ENCODE measurements around the gene GGT1. TPM values are rescaled to one million over a fixed set of nuclear protein-coding genes. Genes with fewer than 3 reads are reported as not detected.
"Not testable (repeated sequence)": the region's sequence is repeated elsewhere in the genome, so short reads cannot be mapped to it uniquely, and the experiment has no call there.

Gene GGT1
- total RNA-seq, 1 experiment from 2014 or later = 0.63 TPM

DNA sequence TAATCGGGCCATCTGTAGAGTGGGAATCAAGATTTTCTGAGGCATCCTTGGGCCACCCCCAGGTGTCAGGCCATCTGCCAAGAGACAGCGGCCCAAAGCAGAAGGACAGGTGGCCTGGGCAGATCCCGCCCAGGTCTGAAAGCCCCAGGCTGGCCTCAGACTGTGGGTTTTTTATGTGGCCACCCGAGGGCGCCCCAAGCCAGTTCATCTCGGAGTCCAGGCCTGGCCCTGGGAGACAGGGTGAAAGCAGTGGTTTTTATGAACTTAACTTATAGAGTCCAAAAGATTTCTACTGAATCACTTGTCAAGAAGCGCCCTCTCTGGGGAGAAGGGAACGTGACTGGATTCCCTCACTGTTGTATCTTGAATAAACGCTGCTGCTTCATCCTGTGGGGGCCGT lies 47.9 kb downstream of the GGT1 start:
- H3K9me3 Mint-ChIP-seq (ENCODE audit: unreplicated experiment); H3K27me3 Mint-ChIP-seq (ENCODE audit: insufficient read depth, unreplicated experiment); H3K36me3 Mint-ChIP-seq (ENCODE audit: insufficient read depth, unreplicated experiment); H3K4me3 Mint-ChIP-seq (ENCODE audit: unreplicated experiment); intact Hi-C loops (cut with micrococcal nuclease); CTCF ChIA-PET; POLR2A ChIA-PET; H3K4me1 Mint-ChIP-seq (ENCODE audit: insufficient read depth, unreplicated experiment); H3K27ac Mint-ChIP-seq (ENCODE audit: low read depth, unreplicated experiment); BruUV-seq (replicated peaks); DNase-seq (ENCODE audit: unreplicated experiment): not testable (repeated sequence)
- peak; percentile 31 for TF ChIP-seq CTCF (IDR thresholded peaks at IDR 0.05; ENCODE audit: unreplicated experiment)

GRCh38 chr22:24665395-24665794 lies 62.4 kb downstream of the GGT1 start:
- H3K36me3 Mint-ChIP-seq (ENCODE audit: insufficient read depth, unreplicated experiment); POLR2A ChIA-PET; H3K4me3 Mint-ChIP-seq (ENCODE audit: unreplicated experiment); H3K27ac Mint-ChIP-seq (ENCODE audit: low read depth, unreplicated experiment); DNase-seq (ENCODE audit: unreplicated experiment); H3K9me3 Mint-ChIP-seq (ENCODE audit: unreplicated experiment); CTCF ChIA-PET; H3K4me1 Mint-ChIP-seq (ENCODE audit: insufficient read depth, unreplicated experiment); BruUV-seq (replicated peaks): not testable (repeated sequence)
- peaks cover 60% of the 10 kb centered on the region for H3K27me3 Mint-ChIP-seq (ENCODE audit: insufficient read depth, unreplicated experiment)
- intact Hi-C loops (cut with micrococcal nuclease) = loop anchor here (10.0 kb wide), 1 partner anchor 89 kb away; no protein-coding TSS in a partner anchor

- DNase-seq (ENCODE audit: unreplicated experiment); POLR2A ChIA-PET; H3K36me3 Mint-ChIP-seq (ENCODE audit: insufficient read depth, unreplicated experiment); H3K27ac Mint-ChIP-seq (ENCODE audit: low read depth, unreplicated experiment); BruUV-seq (replicated peaks); H3K4me1 Mint-ChIP-seq (ENCODE audit: insufficient read depth, unreplicated experiment); CTCF ChIA-PET; H3K4me3 Mint-ChIP-seq (ENCODE audit: unreplicated experiment); H3K9me3 Mint-ChIP-seq (ENCODE audit: unreplicated experiment): not testable (repeated sequence)
- intact Hi-C loops (cut with micrococcal nuclease) = loop anchor here (10.0 kb wide), 1 partner anchor 87 kb away; no protein-coding TSS in a partner anchor
- peaks cover 56% of the 10 kb centered on the region for H3K27me3 Mint-ChIP-seq (ENCODE audit: insufficient read depth, unreplicated experiment)
Measured at GRCh38 chr22:24667904-24668303, 64.9 kb downstream of the GGT1 start.

- H3K9me3 Mint-ChIP-seq (ENCODE audit: unreplicated experiment); intact Hi-C loops (cut with micrococcal nuclease); H3K36me3 Mint-ChIP-seq (ENCODE audit: insufficient read depth, unreplicated experiment); CTCF ChIA-PET; H3K4me1 Mint-ChIP-seq (ENCODE audit: insufficient read depth, unreplicated experiment); POLR2A ChIA-PET; DNase-seq (ENCODE audit: unreplicated experiment); BruUV-seq (replicated peaks); H3K4me3 Mint-ChIP-seq (ENCODE audit: unreplicated experiment); H3K27ac Mint-ChIP-seq (ENCODE audit: low read depth, unreplicated experiment): not testable (repeated sequence)
- H3K27me3 Mint-ChIP-seq (ENCODE audit: insufficient read depth, unreplicated experiment) = peaks cover 29% of the 10 kb centered on the region
Measured at GRCh38 chr22:24672532-24672931, 69.5 kb downstream of the GGT1 start.

Other genes with a start within 250 kb of the GGT1 start
- 0.96 and 1.4 TPM in 2 replicates for gene ADORA2A, start 175.6 kb upstream of the GGT1 start, total RNA-seq (2022)
- gene UPB1, start 107.9 kb upstream of the GGT1 start, total RNA-seq (2022) = not detected in 2 replicates
- 47.0 and 48.4 TPM in 2 replicates for gene GUCD1, start 48.1 kb upstream of the GGT1 start, total RNA-seq (2022)
- 90.9 and 94.6 TPM in 2 replicates for gene SNRPD3, start 47.2 kb upstream of the GGT1 start, total RNA-seq (2022)
- gene LRRC75B, start 10.1 kb upstream of the GGT1 start, total RNA-seq (2022) = 2.6 and 3.2 TPM in 2 replicates
- gene PIWIL3, start 171.5 kb downstream of the GGT1 start, total RNA-seq (2022) = not detected in 2 replicates
- gene SGSM1, start 203.0 kb downstream of the GGT1 start, total RNA-seq (2022) = 0.10 and 0.14 TPM in 2 replicates

All from MCF 10A (cell line).